Right lobe of liver (tissue), 6 donors: Measurements from ENCODE around the gene PTGFR. TPM values are rescaled to one million over a fixed set of nuclear protein-coding genes. Genes with fewer than 3 reads are reported as not detected.

Experiments used
- ATAC-seq, 4 donors: fragments of 200-7000 bp; cut with Tn5 transposase; one replicate each; pipeline ENCODE4 v1.9.1; 2020; ENCODE audit warnings: mild to moderate bottlenecking in 4 of 4, moderate library complexity in 4 of 4
- DNase-seq, 3 donors: peaks; one replicate each; pipeline ENCODE4 v3.0.0-alpha.2; 2020
- H3K27ac ChIP-seq, 3 donors: fragments of 200-600 bp; one replicate each; pipeline ENCODE4 v1.8.0; 2022
- H3K27me3 ChIP-seq, 2 donors: fragments of 200-600 bp; one replicate each; pipeline ENCODE4 v1.8.0; 2022
- H3K36me3 ChIP-seq, 4 donors: fragments of 200-600 bp; sonication (generic) in 1 of 4; one replicate each; pipeline versions ENCODE4 v1.5.1 to v1.8.0; 2017 to 2022; ENCODE audit warnings: control low read depth in 1 of 4
- H3K4me1 ChIP-seq, 4 donors: fragments of 200-600 bp; sonication (generic) in 1 of 4; one replicate each; pipeline versions ENCODE4 v1.5.1 to v1.8.0; 2017 to 2022; ENCODE audit warnings: control low read depth in 1 of 4
- H3K4me3 ChIP-seq, 3 donors: fragments of 200-600 bp; one replicate each; pipeline ENCODE4 v1.8.0; 2022
- H3K9me3 ChIP-seq, 4 donors: fragments of 200-600 bp; sonication (generic) in 1 of 4; one replicate each; pipeline versions ENCODE4 v1.5.1 to v1.8.0; 2017 to 2022; ENCODE audit warnings: control low read depth in 1 of 4
- POLR2A ChIP-seq: fragments of 450-650 bp; IDR thresholded peaks from one replicate; pipeline ENCODE4 v1.6.1; 2017; ENCODE audit warnings: antibody characterized with exemption, mild to moderate bottlenecking
- WGBS: methylation state at CpG from one replicate; pipeline ENCODE4 v1.1.6; 2018; ENCODE audit warnings: low coverage, low lambda C conversion rate; ENCODE audit not compliant: insufficient coverage; ENCODE audit errors: missing lambda C conversion rate; 5-methylcytosine and 5-hydroxymethylcytosine counted together
- intact Hi-C, 2 donors: fragments of 100-400 bp; cut with DNase I; formaldehyde crosslinking; loops; one replicate each; pipeline versions ENCODE4 v1.11.2 to v1.14.1; 2022
- total RNA-seq, 6 experiments: library from RNA; depleted of rRNA in 2 of 6; stranded (reverse); fragments of >200 nt in 2 of 6; fragmentation: NEBNext Ultra II Directional in 3 of 6; extraction: Animal tissue kit (Norgen Biotek cat#: 25700) in 3 of 6; gene quantifications; one replicate each; pipeline versions ENCODE4 v1.1.0 to v1.2.4, GENCODE V29; 2016 to 2023
- TF ChIP-seq, protein P1 (sequence below), 4 donors: fragments of 200-600 bp in 3 of 4; fragments of 450-650 bp in 1 of 4; IDR thresholded peaks; one replicate each; pipeline versions ENCODE4 v1.5.1 to v1.8.0; 2016 to 2022; ENCODE audit warnings: antibody characterized with exemption in 4 of 4, mild to moderate bottlenecking in 2 of 4
- donor health status: DM: no; HTN: yes; CAD: no.
- donor health status: DM: no; HTN: no; CAD: no.
- donor health status: DM: no; HTN: no; CAD: no.
- donor health status: DM: no; HTN: yes; CAD: no.
- donor health status: DM: no; HTN: yes; CAD: no.

Gene PTGFR
- total RNA-seq, 6 experiments from 2014 or later = 0.95 to 10.5 (median 2.8) TPM

- H3K4me1 ChIP-seq = no peaks in the 10 kb centered on the region
- H3K27me3 ChIP-seq = no peaks in the 10 kb centered on the region
- intact Hi-C loops = no loop called here
- H3K4me3 ChIP-seq = no peak overlapping the region
- H3K9me3 ChIP-seq = no peaks in the 10 kb centered on the region
- no peak overlapping the region for H3K27ac ChIP-seq
- no peaks in the 10 kb centered on the region for H3K36me3 ChIP-seq
- DNase-seq (no peak), ATAC-seq (no peak)
- WGBS = 87% methylated on average over 4 of the region's 4 CpGs
- no peak for TF ChIP-seq POLR2A
- TF ChIP-seq, protein P1, sequence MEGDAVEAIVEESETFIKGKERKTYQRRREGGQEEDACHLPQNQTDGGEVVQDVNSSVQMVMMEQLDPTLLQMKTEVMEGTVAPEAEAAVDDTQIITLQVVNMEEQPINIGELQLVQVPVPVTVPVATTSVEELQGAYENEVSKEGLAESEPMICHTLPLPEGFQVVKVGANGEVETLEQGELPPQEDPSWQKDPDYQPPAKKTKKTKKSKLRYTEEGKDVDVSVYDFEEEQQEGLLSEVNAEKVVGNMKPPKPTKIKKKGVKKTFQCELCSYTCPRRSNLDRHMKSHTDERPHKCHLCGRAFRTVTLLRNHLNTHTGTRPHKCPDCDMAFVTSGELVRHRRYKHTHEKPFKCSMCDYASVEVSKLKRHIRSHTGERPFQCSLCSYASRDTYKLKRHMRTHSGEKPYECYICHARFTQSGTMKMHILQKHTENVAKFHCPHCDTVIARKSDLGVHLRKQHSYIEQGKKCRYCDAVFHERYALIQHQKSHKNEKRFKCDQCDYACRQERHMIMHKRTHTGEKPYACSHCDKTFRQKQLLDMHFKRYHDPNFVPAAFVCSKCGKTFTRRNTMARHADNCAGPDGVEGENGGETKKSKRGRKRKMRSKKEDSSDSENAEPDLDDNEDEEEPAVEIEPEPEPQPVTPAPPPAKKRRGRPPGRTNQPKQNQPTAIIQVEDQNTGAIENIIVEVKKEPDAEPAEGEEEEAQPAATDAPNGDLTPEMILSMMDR (IDR thresholded peaks at IDR 0.05) = no peak
These were observed 42.8 kb downstream of the PTGFR start for GRCh38 chr1:78533527-78533926.

- Histone ChIP-seq H3K4me3 (no peak overlapping the region), H3K9me3 (no peaks in the 10 kb centered on the region), H3K4me1 (no peaks in the 10 kb centered on the region), H3K36me3 (no peaks in the 10 kb centered on the region), H3K27ac (no peak overlapping the region), H3K27me3 (no peaks in the 10 kb centered on the region)
- DNase-seq = no peak
- no peak for ATAC-seq
- TF ChIP-seq, protein P1 (IDR thresholded peaks at IDR 0.05) = no peak
- TF ChIP-seq POLR2A = no peak
- WGBS = 80% methylated on average over 1 of the region's 1 CpG
- intact Hi-C loops = no loop called here
These were observed 44.5 kb downstream of the PTGFR start for GRCh38 chr1:78535286-78535685.

DNA sequence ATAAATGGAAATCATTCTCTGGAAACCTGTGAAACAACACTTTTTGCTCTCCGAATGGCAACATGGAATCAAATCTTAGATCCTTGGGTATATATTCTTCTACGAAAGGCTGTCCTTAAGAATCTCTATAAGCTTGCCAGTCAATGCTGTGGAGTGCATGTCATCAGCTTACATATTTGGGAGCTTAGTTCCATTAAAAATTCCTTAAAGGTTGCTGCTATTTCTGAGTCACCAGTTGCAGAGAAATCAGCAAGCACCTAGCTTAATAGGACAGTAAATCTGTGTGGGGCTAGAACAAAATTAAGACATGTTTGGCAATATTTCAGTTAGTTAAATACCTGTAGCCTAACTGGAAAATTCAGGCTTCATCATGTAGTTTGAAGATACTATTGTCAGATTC is 45.7 kb downstream of the PTGFR start:
- Histone ChIP-seq H3K36me3 (no peaks in the 10 kb centered on the region), H3K27me3 (no peaks in the 10 kb centered on the region), H3K4me3 (no peak overlapping the region), H3K27ac (no peak overlapping the region), H3K9me3 (no peaks in the 10 kb centered on the region), H3K4me1 (no peaks in the 10 kb centered on the region)
- 94% methylated on average over 2 of the region's 2 CpGs for WGBS
- TF ChIP-seq POLR2A = no peak
- TF ChIP-seq, protein P1 (IDR thresholded peaks at IDR 0.05) = no peak
- intact Hi-C loops = no loop called here
- ATAC-seq = no peak
- no peak for DNase-seq

- 40% methylated on average over 2 of the region's 2 CpGs for WGBS
- no peaks in the 10 kb centered on the region for H3K36me3 ChIP-seq
- intact Hi-C loops = no loop called here
- TF ChIP-seq, protein P1 (IDR thresholded peaks at IDR 0.05) = no peak
- no peak for TF ChIP-seq POLR2A
- ATAC-seq = no peak
- H3K4me3 ChIP-seq = no peak overlapping the region
- no peaks in the 10 kb centered on the region for H3K4me1 ChIP-seq
- H3K9me3 ChIP-seq = no peaks in the 10 kb centered on the region
- no peaks in the 10 kb centered on the region for H3K27me3 ChIP-seq
- H3K27ac ChIP-seq = no peak overlapping the region
- no peak for DNase-seq
These were observed 49.3 kb downstream of the PTGFR start for GRCh38 chr1:78540048-78540447.

GRCh38 chr1:78541479-78541878 is 50.7 kb downstream of the PTGFR start:
- Histone ChIP-seq H3K4me1 (no peaks in the 10 kb centered on the region), H3K36me3 (no peaks in the 10 kb centered on the region), H3K9me3 (no peaks in the 10 kb centered on the region), H3K27ac (no peak overlapping the region), H3K27me3 (no peaks in the 10 kb centered on the region), H3K4me3 (no peak overlapping the region)
- TF ChIP-seq POLR2A = no peak
- TF ChIP-seq, protein P1 (IDR thresholded peaks at IDR 0.05) = no peak
- DNase-seq = no peak
- no peak for ATAC-seq
- intact Hi-C loops = no loop called here
